NCI-H446 treated with DMSO at 0.1 percent for 48 hours (cell line): ENCODE measurements around the gene NKAIN4.

ENCODE experiments used
- DNase-seq: peaks from one replicate; lab custom pipeline; 2025; lab: John Stamatoyannopoulos, UW

The NKAIN4 gene

DNA sequence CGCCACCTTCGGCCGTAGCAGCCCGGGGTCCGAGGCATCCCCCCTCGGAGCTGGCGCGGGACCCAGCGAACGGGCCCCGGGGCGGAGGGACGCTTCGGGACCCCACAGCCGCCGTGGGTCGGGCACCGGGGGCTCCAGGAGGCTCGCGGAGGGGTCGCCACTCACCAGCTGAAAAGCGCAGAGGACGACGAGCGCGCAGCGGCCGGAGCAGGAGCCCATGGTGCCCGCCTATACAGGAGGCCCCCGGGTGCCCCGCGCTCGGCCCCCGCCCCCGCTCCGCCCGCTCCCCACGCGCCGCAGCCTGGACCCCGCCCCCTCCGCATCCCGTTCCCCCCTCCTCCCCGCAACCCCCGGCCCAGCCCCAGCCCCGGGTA is at the start of gene NKAIN4:
Gene NKAIN4 (minus strand): TSS at position 232 of the 374 bp plus-strand sequence. CDS start 13 bp downstream, at position 219.
- DNase-seq: no peak

DNA sequence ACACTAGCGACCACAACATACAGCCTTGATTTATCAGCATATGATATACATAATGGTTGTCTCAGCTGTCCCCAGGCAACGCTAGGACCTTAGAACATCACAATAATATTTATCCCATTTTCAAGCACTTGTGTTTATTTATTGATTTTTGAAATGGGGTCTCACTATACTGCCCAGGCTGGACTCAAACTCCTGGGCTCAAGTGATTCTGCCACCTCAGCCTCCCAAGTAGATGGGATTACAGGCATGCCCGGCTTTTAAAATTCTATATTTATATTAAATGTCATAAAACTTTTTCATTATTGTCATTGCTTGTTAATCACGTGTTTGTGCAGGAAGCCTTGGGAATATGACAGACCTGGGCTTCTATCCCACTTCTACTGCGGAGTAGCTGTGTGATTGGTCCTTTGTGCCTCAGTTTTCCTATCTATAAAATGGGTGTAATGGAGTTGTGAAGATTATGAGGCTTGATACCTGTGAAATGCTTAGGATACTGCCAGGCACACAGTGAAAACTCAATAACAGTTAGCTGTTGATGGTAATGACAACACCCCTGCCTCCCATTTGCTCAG is 48.9 kb upstream of the NKAIN4 start:
- DNase-seq: no peak

DNA sequence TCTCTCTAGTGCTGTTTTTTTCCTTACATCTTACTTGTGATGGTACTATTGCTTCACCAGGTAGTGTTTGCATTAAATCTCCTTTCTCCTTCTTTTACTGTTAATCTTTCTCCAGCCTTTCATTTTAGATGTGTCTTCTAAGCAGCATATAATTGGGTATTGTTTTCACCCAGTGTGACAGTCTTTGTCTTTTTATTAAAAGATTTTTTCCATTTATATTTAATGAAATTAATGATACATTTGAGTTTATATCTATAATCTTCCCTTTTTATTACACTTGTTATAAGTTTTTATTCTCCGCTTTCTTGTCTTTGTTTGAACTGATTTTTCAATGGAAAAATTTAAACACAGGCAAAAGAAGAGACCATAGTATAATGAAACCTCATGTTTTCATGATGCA is 47.4 kb upstream of the NKAIN4 start:
- no peak for DNase-seq

DNA sequence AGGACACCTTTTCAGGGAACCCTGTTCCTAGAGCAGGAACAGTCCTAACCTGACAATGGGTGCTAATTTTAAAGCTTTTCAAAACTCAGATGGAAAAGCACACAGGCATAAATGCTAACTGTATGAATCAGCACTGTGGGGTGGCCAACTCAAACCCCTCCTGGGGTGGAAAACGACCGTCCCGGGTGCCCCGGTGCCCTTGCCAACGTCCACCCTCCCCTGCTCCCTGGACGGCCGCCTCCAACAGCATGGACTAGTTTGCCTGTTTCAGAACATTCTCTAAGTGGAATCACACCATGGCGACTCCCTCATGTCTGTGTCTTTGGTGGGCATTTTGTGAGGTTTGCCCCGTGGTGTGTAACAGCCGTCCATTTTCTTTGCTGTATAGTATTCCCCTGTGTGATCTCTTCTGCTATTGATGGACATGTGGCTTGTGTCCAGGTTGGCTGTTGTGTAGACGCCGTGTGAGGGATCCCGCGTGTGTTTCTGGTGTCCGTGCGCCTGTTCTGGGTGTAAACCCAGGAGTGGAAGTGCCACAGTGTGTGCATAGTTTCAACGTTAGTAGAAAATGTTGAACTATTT is 44.6 kb upstream of the NKAIN4 start:
- no peak for DNase-seq

DNA sequence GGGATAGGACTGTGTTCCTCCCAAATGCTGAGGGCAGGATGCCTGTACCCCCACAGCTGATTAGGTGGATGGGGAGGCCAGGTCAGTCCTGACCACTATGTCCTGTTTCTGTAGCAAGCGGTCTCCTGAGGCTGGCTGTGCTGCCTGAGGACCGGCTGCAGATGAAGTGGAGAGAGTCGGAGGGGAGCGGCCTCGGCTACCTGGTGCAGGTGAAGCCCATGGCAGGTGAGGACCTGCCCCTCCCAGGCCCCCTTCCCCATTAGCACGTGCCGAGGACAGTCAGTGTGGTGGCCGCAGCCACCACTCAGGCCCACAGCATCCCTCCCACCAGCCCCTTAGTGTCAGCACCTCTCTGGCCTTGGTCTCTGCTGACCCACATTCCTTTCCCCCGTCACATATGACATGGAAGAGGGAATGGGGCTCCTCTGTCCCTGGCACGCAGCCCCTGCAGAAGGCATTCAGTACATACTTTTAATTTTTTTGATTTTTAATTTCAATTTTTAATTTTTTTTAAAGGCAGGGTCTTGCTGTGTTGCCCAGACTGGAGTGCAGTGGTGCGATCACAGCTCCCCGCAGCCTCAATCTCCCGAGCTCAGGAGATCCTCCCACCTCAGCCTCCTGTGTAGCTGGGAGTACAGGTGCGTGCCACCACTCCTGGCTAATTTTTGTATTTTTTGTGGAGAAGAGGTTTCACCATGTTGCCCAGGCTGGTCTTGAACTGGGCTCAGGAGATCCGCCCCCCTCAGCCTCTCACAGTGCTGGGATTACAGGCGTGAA is 43.7 kb upstream of the NKAIN4 start:
- DNase-seq: no peak

DNA sequence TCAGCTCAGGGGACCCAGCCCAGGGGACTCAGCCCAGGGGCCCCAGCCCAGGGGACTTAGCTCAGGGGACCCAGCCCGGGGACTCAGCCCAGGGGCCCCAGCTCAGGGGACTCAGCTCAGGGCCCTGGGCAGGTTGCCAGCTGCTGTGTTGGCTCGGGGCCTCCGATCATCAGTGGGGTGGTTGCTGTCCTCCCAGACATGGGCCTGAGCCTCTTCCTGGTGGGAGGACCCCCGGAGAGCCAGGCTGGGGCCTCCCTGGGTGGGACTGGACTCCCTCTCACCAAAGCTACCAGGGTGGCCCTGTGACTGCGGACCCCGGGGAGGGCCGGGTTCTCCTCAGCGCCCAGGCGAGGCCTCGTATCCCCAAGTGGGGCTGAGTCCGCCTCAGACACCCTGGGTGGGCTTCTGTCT is 43.1 kb upstream of the NKAIN4 start:
- no peak for DNase-seq

DNA sequence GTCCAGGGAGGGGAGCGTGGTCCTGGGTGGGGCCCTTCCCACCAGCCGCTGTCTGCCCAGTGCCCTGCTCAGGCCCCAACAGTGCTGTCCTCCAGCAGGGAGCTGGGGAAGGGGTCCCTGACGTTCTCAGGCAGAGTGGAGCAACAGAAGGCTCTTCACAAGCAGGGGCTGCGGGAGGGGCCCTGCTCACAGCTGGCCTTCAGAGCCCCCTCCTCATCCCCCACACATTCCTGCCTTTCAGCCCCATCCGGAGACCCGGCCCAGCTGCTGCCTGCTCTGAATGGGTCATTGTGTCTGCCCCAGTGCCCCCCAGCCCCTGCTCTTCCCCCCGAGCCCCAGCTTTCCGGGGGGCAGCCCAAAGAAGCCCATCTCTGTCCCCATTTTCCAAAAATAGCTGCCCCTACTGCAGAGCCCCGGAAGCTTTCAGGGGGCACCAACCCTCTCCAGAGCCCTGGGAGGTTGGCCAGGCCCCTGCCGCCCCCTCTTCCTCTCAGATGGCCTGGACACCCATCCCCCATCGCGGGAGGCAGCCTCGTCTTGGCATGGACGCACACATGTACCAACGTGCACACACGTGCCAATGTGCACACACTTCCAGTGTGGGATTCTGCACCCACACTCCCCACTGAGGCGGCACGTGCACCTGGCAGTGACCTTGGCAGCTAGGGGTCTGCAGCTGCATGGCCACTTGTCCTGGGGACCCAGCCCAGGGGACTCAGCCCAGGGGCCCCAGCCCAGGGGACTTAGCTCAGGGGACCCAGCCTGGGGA is 42.5 kb upstream of the NKAIN4 start:
- DNase-seq: no peak

DNA sequence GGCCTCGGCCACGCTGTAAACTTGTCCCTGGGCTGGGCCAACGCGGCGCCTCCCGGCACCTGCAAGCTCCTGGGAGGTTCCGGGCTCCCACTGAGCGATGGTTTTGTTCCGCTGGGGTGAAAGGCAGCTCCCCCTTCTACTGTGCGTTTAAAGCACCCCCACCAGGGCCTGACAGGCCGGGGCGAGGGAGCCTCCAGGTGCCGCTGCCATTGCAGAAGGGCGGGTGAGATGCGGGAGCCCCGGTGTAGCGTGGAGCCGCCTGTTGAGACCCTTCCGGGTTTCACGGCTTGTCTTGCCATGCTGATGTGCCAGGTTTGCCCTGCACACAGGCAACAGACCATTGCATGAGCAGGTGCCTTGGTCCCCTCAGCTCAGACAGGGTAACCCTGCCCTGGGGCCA is 41.6 kb upstream of the NKAIN4 start:
- no peak for DNase-seq

DNA sequence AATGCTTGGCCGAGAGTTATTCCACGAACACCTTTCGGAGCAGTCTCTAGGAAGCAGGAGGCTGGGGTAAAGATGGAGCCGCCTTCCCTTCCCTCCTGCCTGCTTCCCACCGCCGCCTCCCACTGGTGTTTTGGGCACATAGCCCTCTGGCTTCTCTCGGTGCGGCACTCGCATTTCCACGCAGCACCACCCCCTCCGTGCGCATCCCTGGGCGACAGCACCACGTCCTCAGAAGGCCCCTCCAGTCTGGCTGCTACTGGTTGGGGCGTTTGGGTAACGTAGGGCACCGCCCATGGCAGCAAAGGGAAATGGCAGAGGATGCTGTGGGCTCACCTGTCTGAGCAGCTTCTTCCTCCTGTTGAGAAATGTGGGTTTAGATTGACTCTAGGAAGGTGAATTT is 41.2 kb upstream of the NKAIN4 start:
- DNase-seq: no peak

DNA sequence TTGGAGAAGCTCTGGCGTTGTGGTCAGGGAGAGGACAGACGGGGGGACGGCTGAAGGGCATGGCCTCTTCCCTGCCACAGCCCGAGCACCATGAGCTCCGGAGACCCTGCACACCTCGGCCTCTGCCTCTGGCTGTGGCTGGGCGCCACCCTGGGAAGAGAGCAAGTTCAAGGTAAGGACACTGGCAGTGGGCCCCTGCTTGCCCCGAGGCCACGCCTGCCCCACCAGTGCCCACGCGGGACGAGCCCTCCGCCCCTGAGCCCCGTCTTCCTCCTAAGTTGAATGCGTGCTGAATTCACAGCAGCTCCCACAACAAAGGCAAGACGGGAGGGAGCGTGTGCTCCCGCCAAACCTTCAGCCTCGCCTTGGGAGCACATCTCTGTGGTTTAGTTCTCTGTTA is 40.8 kb upstream of the NKAIN4 start:
- DNase-seq: no peak

DNA sequence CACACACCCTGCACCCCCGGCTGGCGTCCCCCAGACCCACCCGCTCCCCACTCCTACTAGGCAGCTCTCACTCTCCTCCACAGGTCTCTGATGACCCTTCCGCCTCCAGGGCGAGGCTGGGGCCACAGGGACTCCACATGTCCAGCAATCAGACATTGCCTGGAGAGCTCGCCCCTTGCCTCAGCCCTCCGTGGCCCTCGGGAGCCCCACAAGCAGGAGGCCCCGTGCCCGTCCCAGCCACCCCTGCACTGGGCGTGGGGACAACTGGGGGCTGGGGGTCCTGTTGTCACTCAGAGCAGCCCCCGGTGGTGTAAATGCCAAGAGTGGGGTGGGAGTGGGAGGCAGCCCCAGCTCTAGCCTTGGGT is 40.3 kb upstream of the NKAIN4 start:
- no peak for DNase-seq

DNA sequence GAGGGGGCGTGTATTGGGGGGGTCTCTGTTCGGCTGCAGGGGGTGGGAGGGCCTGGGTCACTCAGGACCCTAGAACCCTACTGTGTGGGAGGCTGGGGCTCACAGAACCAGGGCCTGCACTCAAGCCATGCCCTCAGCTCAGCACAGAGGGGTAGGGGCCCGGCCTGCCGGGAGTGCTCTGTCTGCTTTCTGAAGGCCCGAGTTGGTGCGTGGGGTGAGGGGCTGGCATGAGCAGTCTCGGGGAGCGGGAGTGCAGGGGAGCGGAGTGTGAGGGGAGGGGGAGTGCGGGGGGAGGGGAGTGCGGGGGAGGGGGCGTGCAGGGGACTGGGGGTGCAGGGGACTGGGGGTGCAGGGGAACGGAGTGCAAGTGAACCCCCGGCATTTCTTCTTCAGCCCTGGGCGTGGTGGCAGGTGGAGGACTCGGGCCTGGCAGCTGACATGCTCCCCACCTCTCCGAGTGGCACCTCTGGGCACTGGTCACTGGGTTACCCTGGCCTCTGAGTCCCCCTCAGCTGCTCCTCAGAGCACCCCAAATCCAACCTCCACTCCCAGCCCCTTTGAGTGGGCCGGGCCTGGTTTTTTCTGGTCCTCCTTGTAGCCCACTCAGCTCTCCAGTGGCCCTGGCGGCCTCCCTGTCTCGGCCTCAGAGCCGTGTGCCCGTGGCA is 39.7 kb upstream of the NKAIN4 start:
- no peak for DNase-seq

DNA sequence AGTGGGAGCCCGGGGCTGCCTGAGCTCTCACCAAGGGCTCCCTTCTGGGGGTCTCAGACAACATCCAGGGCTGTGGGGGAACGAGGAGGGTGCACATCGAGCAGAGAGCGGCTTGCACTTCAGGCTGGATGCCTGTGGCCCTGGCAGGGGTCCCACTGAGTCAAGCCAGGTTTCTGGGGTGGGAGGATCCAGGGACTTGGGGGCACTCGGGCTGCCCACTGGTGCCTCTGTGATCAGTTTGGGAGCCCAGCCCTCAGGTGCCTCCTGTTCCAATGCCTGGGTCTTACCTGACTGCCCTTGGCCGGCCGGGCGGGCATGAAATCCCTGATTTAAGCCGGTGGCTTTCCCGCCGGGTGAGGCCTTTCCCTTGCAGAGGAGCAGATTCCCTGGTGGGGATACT is 39.2 kb upstream of the NKAIN4 start:
- DNase-seq: no peak

DNA sequence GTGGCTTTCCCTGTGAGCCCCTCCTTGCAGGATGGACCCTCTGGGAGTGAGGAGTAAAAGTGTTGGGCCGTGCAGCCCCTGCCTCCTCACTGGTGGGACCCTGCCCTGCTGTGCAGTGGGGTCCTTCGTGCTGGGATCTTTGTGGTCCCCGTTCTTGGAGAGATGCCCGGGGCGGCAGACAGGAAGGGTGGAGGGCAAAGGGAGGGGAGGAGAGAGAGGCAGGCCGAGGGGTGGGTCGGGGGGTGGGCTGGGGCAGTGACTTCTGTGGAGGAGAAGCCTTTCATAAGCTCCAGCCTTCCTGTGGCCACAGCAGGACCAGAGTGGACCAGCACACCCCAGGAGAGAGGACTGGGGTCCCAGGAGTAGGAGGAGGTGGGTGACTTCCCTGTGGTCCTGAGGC is 38.6 kb upstream of the NKAIN4 start, which contains the start of gene COL20A1:
Gene COL20A1 (plus strand): TSS at position 283 of the 400 bp plus-strand sequence. CDS start 1,922 bp downstream, outside the sequence.
- DNase-seq: no peak

DNA sequence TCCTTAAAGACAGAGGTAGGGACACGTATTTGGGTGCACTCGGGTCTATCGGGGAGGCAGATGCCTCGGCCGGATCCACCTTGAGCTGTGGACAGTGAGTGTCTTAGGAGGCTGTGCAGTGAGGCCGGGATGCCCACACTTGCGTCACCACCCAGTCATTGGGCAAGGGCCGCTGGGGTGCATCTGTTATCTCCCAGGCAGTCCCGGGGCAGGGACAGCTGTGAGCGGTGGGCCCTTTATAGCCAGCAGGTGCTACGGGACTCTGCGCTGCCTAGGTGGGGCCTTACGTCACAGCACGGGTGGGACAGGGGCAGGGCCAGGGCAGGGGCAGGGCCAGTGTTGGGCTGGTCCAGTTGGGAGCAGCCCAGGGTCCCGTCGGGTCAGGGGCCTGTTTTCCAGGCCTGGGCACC is 38.0 kb upstream of the NKAIN4 start:
- DNase-seq: no peak

DNA sequence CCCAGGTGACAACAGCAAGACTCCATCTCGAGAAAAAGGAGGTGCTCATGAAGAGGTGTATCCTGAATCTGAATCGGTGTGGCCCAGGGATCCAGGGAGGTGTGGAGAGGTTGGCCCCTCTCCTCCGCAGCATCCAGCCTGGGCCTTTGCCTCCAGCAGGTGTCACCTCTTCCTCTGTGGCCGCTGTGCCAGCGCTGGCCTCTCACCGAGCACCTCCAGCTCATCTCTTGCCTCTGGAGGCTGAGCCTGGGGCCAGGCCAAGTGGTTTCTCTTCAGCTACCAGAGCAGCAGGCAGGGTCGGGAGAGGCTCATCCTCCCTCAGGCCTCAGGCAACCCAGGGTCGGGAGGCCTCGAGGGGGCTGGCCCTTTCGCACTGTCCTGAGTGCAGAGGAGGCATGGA is 37.5 kb upstream of the NKAIN4 start:
- DNase-seq: no peak

DNA sequence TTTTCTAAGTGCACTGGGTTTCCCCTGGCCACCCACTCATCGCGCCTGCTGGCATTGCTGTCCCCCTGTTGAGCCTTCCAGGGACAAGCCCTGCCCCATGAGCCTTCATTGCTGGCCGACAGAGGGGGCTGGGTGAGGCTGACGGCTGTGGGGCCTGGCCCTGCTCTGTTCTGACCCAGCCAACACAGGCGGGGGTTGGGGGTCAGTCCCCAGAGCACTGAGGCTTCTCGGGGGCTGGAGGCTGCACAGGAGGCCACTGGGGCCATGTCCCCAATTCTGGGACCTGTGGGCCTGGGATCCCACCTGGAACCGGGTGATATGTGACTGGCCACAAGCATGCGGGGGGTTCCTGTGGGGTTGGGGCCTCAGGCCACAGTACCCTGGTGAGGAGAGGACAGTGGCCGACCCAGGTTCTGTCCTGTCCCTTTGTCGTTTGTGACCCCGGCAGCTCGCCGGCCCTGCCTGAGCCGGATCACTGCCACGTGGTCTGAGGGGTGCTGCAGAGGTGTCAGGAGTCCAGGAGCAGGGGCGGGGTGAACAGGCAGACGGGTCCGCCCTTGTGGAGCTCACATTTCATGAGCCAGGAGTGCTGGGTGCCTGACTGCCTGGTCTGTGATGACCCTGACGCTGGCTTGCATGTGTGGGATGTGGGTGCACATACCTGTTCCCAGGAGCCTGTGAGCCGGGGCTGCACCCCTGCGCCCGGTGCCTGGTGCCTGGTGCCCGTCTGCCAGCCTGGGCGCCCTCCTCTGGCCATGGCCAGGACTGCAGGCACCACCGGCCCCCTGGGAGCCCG is 36.6 kb upstream of the NKAIN4 start:
- no peak for DNase-seq

DNA sequence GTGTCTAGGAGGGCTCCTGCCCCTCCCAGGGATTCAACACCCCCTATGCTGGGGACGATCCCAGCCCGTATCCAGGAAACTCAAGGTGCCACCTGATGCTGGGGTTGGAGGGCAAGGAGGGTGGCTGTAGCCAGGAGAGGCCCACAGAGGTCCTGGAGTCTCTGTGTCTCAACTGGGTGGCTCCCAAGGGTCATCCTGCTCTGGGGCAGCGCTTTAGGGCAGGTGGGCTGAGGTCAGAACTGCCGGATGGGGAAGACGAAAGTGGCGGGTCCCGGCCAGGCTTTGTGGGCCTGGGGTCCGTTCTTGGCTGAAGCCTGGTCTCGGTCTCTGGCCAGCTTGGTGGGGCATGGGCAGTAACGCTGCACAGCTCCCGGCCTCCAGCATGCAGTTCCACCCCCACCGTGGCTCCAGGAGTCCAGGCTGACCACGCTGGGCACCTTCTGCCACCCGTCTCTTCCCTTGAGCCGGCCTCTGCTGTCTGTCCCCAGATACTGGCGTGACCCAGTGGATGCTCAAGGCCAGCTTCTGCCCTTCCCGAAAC is 35.9 kb upstream of the NKAIN4 start:
- DNase-seq: no peak

DNA sequence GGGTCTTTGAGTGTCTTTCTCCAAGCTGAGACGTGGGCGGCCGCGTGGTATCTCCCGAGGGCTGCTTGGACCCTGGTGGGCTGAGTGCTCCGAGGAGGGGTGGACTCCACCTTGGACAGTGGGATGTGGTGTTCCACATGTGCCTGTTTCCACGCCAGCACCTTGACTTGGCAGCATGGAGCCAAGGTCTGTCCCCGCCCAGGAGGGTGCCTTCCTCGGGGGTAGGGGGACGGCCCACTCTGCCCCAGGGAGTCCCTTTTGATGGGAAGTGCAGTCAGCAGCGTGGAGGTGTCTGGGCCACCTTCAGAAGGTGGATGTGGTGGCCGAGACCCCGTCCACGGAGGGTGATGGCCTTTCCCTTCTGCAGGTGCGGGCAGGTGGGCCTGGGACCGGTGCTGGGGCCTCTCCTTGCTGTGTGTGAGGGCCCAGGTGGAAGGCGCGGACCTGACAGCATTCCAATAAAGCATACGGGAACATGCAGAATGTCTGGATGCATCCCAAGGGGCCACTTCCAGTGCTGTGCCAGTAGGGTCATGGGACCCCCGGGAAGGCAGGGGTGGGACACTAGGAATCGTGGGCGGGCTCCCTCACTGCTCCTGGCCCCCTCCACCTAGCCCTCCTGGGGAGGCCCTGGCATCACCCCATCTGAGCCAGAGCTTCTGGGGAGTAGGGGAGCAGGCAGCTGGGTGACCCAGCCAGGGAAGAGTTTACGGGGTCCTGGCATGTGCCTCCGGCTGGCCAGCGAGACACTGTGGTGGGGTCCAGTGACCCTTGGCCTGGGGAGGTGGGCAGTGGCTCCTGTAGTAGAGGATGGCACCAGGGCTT is 35.3 kb upstream of the NKAIN4 start:
- no peak for DNase-seq

DNA sequence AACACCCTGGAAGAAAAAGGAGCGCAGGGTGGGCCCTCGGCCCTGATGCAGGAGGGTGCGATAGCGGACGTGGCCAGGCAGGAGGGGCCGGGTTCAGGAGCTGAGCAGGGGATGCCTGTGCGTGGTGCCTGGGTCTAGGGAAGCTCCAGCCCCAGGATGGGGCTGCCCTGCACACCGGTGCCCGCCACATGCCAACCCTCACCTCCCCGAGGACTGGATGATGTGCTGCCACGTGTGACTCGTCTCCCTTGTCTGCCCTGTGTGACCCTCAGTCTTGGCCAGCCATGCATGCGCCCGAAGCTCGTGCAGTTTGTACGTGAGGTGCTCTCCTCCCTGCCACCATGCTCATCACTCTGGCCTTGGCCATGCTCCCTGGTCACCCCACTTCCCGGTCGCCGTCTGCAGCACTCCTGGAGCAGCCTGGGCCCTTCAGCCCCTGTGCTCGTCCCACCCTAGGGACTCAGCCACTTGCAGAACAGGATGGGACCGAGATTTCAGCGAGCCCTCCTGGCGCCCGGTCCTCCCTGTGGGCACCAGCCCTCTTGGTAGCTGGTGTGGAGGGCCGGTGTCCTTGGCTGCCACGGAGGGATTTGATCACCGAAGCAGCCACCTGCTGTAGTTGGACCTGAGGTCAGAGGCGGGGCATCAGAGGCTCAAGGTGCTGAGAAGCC is 34.5 kb upstream of the NKAIN4 start:
- no peak for DNase-seq
